Right lobe of liver (tissue), 4 donors: Measurements from ENCODE around the gene AVPR1B.

ENCODE experiments used
- POLR2A ChIP-seq: fragments of 450-650 bp; IDR thresholded peaks from one replicate; pipeline ENCODE4 v1.6.1; 2017; ENCODE audit warnings: antibody characterized with exemption, mild to moderate bottlenecking
- TF ChIP-seq, protein P1 (sequence below), 4 donors: fragments of 200-600 bp in 3 of 4; fragments of 450-650 bp in 1 of 4; IDR thresholded peaks; one replicate each; pipeline versions ENCODE4 v1.5.1 to v1.8.0; 2016 to 2022; ENCODE audit warnings: antibody characterized with exemption in 4 of 4, mild to moderate bottlenecking in 2 of 4
- donor health status: DM: no; HTN: no; CAD: no.
- donor health status: DM: no; HTN: no; CAD: no.
- donor health status: DM: no; HTN: yes; CAD: no.

DNA sequence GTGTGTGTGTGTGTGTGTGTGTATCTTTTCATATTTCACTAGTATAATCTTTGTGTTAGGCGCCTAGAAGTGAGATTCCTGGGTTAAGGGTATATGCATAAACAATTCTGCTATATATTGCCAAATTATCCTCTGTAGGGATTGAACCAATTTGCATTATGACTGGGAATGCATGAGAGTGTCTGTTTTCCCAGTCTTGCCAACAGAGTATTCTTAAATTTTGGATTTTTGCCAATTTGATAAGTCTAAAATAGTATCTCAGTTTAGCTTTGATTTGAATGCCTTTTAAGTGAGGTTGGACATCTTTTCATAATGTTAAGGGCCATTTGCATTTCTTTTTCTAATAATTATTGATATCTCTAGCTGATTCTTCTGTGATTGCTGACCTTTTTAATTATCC is 8.2 kb upstream of the AVPR1B start:
- TF ChIP-seq, protein P1, sequence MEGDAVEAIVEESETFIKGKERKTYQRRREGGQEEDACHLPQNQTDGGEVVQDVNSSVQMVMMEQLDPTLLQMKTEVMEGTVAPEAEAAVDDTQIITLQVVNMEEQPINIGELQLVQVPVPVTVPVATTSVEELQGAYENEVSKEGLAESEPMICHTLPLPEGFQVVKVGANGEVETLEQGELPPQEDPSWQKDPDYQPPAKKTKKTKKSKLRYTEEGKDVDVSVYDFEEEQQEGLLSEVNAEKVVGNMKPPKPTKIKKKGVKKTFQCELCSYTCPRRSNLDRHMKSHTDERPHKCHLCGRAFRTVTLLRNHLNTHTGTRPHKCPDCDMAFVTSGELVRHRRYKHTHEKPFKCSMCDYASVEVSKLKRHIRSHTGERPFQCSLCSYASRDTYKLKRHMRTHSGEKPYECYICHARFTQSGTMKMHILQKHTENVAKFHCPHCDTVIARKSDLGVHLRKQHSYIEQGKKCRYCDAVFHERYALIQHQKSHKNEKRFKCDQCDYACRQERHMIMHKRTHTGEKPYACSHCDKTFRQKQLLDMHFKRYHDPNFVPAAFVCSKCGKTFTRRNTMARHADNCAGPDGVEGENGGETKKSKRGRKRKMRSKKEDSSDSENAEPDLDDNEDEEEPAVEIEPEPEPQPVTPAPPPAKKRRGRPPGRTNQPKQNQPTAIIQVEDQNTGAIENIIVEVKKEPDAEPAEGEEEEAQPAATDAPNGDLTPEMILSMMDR (IDR thresholded peaks at IDR 0.05): no peak
- TF ChIP-seq POLR2A: no peak
